HG02970 (cell line): Measurements from ENCODE around the gene ADGRB3.
"Not testable (repeated sequence)": the region's sequence is repeated elsewhere in the genome, so short reads cannot be mapped to it uniquely, and the experiment has no call there.

Source experiments
- ATAC-seq: cut with Tn5 transposase; IDR thresholded peaks from one replicate; pipeline ENCODE4 v1.9.1; 2021; ENCODE audit warnings: mild to moderate bottlenecking, moderate library complexity, moderate number of reproducible peaks; ENCODE audit not compliant: unreplicated experiment, low FRiP score

ADGRB3 gene

GRCh38 chr6:69288198-69288597 lies 653.1 kb downstream of the ADGRB3 start:
- not testable (repeated sequence) for ATAC-seq

GRCh38 chr6:69289689-69290495 lies 654.8 kb downstream of the ADGRB3 start:
- ATAC-seq: no peak

- ATAC-seq: no peak
These were observed 658.4 kb downstream of the ADGRB3 start for GRCh38 chr6:69293471-69293870.

- no peak for ATAC-seq
These were observed 659.3 kb downstream of the ADGRB3 start for GRCh38 chr6:69294407-69294806.

- no peak for ATAC-seq
These were observed 659.8 kb downstream of the ADGRB3 start for GRCh38 chr6:69294862-69295261.

GRCh38 chr6:69303382-69303781 lies 668.3 kb downstream of the ADGRB3 start:
- ATAC-seq: no peak

GRCh38 chr6:69305456-69305855 lies 670.4 kb downstream of the ADGRB3 start:
- ATAC-seq: no peak

- ATAC-seq: no peak
These were observed 673.5 kb downstream of the ADGRB3 start for GRCh38 chr6:69308584-69308983.

GRCh38 chr6:69311888-69312287 lies 676.8 kb downstream of the ADGRB3 start:
- no peak for ATAC-seq

GRCh38 chr6:69314001-69314400 lies 678.9 kb downstream of the ADGRB3 start:
- ATAC-seq: no peak

GRCh38 chr6:69314531-69314930 lies 679.4 kb downstream of the ADGRB3 start:
- ATAC-seq: no peak

- no peak for ATAC-seq
These were observed 696.8 kb downstream of the ADGRB3 start for GRCh38 chr6:69331886-69332285.

GRCh38 chr6:69337311-69337710 lies 702.2 kb downstream of the ADGRB3 start:
- no peak for ATAC-seq

- no peak for ATAC-seq
These were observed 703.5 kb downstream of the ADGRB3 start for GRCh38 chr6:69338431-69339162.

GRCh38 chr6:69339163-69339550 lies 704.1 kb downstream of the ADGRB3 start:
- no peak for ATAC-seq

- ATAC-seq: no peak
These were observed 705.1 kb downstream of the ADGRB3 start for GRCh38 chr6:69340196-69340595.

GRCh38 chr6:69343851-69344250 lies 708.8 kb downstream of the ADGRB3 start:
- ATAC-seq: no peak

GRCh38 chr6:69349771-69350170 lies 714.7 kb downstream of the ADGRB3 start:
- ATAC-seq: no peak

GRCh38 chr6:69362209-69362608 lies 727.1 kb downstream of the ADGRB3 start:
- ATAC-seq: no peak

- ATAC-seq: no peak
These were observed 731.7 kb downstream of the ADGRB3 start for GRCh38 chr6:69366831-69367230.

GRCh38 chr6:69368613-69369012 lies 733.5 kb downstream of the ADGRB3 start:
- ATAC-seq: no peak

GRCh38 chr6:69370763-69371162 lies 735.7 kb downstream of the ADGRB3 start:
- no peak for ATAC-seq
